A549 (cell line): Measurements from ENCODE around the gene ERAL1.

Source experiments
- CHD2 ChIP-seq: fragments of 150-350 bp; IDR thresholded peaks from 2 replicates; pipeline ENCODE4 v1.6.1; 2014; ENCODE audit warnings: low read length; ENCODE audit not compliant: partially characterized antibody
- EP300 ChIP-seq, 2 experiments: fragments of >200 bp; sonication (Bioruptor Twin); formaldehyde crosslinking; IDR thresholded peaks; 2 replicates in 1 of 2; 3 replicates in 1 of 2; pipeline ENCODE4 v1.6.1; 2016 to 2017
- PBX3 ChIP-seq: IDR thresholded peaks from 2 replicates; pipeline ENCODE4 v1.6.1; 2012
- POLR2A ChIP-seq: IDR thresholded peaks from 2 replicates; pipeline ENCODE4 v1.6.1; 2012; ENCODE audit warnings: mild to moderate bottlenecking, low read length
- POLR2AphosphoS2 ChIP-seq: conservative IDR thresholded peaks from 2 replicates; pipeline ENCODE4 v1.6.1; 2012; ENCODE audit warnings: low read length, improper control_type of control experiment, inconsistent platforms
- ZFP36 ChIP-seq: fragments of 450-650 bp; IDR thresholded peaks from 2 replicates; pipeline ENCODE4 v1.6.1; 2014; ENCODE audit warnings: borderline replicate concordance; ENCODE audit not compliant: partially characterized antibody
- TF ChIP-seq, protein P1 (sequence below): fragments of >200 bp; sonication (Bioruptor Twin); formaldehyde crosslinking; IDR thresholded peaks from 3 replicates; pipeline ENCODE4 v1.5.1; 2016
- TF ChIP-seq, protein P2 (sequence below): IDR thresholded peaks from 2 replicates; pipeline ENCODE4 v1.6.1; 2012
- TF ChIP-seq, protein P3 (sequence below): IDR thresholded peaks from 2 replicates; pipeline ENCODE4 v1.6.1; 2012; ENCODE audit warnings: low read depth, borderline replicate concordance
- TF ChIP-seq, protein P4 (sequence below): fragments of 250-450 bp; sonication (Bioruptor Pico); IDR thresholded peaks from 2 replicates; pipeline ENCODE4 v1.5.0; 2021; ENCODE audit warnings: mild to moderate bottlenecking, moderate library complexity, borderline replicate concordance

GRCh38 chr17:28867276-28867675 is 12.5 kb downstream of the ERAL1 start:
- TF ChIP-seq, protein P1, sequence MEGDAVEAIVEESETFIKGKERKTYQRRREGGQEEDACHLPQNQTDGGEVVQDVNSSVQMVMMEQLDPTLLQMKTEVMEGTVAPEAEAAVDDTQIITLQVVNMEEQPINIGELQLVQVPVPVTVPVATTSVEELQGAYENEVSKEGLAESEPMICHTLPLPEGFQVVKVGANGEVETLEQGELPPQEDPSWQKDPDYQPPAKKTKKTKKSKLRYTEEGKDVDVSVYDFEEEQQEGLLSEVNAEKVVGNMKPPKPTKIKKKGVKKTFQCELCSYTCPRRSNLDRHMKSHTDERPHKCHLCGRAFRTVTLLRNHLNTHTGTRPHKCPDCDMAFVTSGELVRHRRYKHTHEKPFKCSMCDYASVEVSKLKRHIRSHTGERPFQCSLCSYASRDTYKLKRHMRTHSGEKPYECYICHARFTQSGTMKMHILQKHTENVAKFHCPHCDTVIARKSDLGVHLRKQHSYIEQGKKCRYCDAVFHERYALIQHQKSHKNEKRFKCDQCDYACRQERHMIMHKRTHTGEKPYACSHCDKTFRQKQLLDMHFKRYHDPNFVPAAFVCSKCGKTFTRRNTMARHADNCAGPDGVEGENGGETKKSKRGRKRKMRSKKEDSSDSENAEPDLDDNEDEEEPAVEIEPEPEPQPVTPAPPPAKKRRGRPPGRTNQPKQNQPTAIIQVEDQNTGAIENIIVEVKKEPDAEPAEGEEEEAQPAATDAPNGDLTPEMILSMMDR = no peak
- TF ChIP-seq ZFP36 (no peak), POLR2A (no peak), CHD2 (no peak), EP300 (IDR thresholded peaks at IDR 0.05) (no peak), POLR2AphosphoS2 (no peak), PBX3 (no peak)
- TF ChIP-seq, protein P2, sequence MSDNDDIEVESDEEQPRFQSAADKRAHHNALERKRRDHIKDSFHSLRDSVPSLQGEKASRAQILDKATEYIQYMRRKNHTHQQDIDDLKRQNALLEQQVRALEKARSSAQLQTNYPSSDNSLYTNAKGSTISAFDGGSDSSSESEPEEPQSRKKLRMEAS = no peak
- TF ChIP-seq, protein P3, sequence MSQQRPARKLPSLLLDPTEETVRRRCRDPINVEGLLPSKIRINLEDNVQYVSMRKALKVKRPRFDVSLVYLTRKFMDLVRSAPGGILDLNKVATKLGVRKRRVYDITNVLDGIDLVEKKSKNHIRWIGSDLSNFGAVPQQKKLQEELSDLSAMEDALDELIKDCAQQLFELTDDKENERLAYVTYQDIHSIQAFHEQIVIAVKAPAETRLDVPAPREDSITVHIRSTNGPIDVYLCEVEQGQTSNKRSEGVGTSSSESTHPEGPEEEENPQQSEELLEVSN = no peak
- TF ChIP-seq, protein P4, sequence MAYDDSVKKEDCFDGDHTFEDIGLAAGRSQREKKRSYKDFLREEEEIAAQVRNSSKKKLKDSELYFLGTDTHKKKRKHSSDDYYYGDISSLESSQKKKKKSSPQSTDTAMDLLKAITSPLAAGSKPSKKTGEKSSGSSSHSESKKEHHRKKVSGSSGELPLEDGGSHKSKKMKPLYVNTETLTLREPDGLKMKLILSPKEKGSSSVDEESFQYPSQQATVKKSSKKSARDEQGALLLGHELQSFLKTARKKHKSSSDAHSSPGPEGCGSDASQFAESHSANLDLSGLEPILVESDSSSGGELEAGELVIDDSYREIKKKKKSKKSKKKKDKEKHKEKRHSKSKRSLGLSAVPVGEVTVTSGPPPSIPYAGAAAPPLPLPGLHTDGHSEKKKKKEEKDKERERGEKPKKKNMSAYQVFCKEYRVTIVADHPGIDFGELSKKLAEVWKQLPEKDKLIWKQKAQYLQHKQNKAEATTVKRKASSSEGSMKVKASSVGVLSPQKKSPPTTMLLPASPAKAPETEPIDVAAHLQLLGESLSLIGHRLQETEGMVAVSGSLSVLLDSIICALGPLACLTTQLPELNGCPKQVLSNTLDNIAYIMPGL (CRISPR knock-in tag) = no peak
